Stimulated activated CD4-positive, alpha-beta T cell treated with anti-CD3 and anti-CD28 coated beads, TNF-alpha, amount 100 ng/mL, for 4 hours (primary cell): ENCODE results near the gene ANKRD55.
"Not testable (repeated sequence)": the region's sequence is repeated elsewhere in the genome, so short reads cannot be mapped to it uniquely, and the experiment has no call there.

Experiments
- DNase-seq, 3 experiments: peaks; one replicate each; pipeline ENCODE4 v3.0.0-alpha.2; 2020; ENCODE audit warnings: low read depth in 3 of 3

The ANKRD55 gene

DNA sequence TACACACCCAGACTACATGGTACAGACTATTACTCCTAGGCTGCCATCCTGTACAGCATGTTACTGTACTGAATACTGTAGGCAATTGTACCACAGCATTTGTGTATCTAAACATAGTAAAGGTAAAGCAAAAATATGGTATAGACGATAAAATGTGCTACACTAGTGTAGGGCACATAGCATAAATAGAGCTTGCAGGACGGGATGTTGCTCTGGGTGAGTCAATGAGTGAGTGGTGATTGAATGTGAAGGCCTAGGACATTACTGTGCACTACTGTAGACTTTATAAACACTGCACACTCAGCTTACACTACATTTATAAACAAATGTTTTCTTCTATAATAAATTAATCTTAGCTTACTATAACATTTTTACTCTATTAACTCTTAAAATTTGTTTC lies 25.6 kb downstream of the ANKRD55 start:
- DNase-seq: no peak

DNA sequence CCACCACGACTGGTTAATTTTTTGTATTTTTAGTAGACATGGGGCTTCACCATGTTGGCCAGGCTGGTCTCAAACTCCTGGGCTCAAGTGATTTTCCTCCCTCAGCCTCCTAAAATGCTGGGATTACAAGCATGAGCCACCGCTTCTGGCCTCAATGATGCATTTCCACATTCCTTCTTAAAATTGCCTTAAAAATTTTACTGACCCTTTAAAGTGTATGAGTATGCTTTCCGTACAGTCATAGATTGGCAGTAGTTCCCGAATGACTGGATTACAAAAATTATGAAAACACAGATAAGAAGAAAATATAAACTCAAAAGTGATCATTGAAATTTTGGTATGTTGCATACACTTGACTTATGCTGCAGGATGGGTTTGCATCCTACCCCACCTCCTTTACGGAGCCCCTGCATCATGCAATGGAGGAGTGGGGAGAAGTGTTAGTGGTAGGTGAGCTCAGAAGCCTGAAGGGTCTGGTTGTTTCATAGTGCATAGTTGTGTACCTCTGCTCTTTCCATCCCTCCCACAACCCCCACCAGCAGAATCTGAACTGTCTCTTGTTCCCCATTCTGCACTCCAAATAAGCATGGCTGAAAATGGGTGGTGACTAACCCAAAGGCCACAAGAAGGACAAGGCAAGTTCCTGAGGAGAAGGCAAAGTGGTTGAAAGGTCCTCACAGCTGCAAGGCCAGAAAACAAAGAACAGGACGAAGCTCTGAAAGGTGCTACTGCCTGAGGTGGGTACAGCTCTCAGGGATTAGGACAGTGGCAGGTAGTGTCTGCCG lies 26.8 kb downstream of the ANKRD55 start:
- DNase-seq: no peak

DNA sequence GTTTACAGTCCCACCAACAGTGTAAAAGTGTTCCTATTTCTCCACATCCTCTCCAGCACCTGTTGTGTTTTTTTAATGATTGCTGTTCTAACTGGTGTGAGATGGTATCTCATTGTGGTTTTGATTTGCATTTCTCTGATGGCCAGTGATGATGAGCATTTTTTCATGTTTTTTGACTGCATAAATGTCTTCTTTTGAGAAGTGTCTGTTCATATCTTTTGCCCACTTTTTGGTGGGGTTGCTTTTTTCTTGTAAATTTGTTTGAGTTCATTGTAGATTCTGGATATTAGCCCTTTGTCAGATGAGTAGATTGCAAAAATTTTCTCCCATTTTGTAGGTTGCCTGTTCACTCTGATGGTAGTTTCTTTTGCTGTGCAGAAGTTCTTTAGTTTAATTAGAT lies 29.2 kb downstream of the ANKRD55 start:
- not testable (repeated sequence) for DNase-seq

DNA sequence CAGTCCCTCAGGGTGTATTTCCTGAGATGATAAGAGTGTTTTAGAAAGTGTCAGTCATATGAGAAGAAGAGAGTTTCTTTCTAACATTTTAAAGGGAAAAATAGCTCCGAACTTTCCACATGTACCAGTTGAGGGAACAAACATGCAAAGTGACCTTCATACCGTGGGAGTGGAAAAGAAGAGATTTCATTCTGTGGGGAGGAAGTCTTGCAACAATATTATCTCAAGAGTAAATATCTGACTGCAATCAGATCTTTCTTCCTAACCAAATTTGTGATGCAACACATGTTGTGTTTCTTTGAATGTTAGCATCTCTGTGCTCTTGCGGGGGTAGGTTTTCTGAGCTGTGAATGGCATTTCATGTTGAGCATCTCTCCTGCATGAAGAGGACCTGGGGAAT lies 30.6 kb downstream of the ANKRD55 start:
- no peak for DNase-seq

DNA sequence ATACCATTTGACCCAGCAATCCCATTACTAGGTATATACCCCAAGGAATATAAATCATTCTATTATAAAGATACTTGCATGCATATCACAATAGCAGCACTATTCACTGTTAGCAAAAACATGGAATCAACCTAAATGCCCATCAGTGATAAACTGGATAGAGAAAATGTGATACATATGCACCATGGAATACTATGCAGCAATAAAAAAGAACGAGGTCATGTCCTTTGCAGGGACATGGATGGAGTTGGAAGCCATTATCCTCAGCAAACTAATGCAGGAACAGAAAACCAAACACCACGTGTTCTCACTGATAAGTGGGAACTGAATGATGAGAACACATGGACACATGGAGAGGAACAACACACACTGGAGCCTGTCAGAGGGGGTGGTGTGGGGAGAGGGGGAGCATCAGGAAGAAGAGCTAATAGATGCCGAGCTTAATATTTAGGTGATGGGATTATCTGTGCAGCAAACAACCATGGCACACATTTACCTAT lies 31.3 kb downstream of the ANKRD55 start:
- not testable (repeated sequence) for DNase-seq

DNA sequence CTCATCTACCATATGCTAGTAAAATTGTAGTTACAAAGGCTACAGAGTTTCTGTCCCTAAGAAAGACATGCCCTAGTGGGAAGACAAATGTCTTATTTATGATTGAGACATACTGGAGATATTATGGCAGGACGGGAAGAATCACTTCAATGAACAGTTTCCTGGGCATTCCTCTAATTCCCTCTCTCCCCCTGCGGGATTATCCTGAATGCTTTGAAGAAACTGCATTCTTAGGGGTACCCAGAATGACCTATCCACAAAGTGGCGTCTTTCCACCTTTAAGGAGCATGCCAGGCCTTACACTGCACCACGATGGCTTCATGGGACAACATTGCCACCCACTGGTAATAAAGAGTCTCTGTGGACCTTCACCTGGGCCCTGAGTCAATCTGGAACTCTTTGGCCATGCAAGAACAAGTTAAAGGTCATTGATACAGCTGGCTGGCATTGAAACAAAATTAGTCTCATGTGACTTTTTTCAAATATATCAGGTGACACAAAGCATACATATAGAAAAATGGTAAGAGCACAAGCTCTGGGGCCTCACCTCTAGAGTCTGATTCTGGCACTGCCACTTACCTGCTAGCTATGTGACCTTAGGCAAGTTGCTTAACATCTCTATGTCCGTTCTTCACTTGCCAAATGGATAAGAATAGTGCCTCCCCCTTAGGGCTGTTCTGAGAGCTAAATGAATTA lies 32.0 kb downstream of the ANKRD55 start:
- DNase-seq: peak; percentile 9 to 34 (median 22)

DNA sequence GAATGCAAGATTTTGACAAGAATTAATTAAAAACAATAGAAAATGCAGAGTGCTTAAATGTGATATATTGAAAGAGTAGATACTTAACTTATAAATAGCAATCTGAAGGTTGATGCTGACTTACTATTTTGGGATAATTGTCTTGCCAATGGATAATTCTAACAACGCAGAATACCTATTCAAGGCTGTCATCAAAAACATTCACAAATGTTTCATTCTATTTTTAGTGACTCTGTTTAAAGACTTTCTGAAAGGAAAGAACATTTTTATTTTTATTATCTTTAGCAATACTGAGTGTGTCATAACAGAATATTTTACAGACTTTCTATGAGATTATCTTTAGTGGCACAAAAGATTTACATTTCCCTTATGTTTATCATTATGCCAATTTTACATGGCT lies 38.1 kb downstream of the ANKRD55 start:
- DNase-seq: no peak

DNA sequence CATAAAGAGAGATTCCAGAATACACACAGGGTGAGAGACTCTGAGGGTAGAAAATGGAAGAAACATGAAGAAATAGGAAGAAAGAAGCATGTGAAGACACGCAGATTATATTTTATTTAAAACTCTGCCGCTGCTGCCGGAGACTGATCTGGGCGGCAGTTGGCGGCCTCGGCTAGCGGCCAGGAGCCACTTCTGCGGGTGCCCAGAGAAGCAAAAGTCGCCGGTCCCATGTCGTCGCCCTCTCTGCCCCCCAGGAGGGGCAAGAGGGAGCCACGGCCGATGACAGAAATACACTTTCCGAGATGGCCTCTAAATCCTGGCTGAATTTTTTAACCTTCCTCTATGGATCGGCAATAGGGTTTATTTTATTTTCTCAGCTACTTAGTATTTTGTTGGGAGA lies 40.9 kb downstream of the ANKRD55 start:
- no peak for DNase-seq

DNA sequence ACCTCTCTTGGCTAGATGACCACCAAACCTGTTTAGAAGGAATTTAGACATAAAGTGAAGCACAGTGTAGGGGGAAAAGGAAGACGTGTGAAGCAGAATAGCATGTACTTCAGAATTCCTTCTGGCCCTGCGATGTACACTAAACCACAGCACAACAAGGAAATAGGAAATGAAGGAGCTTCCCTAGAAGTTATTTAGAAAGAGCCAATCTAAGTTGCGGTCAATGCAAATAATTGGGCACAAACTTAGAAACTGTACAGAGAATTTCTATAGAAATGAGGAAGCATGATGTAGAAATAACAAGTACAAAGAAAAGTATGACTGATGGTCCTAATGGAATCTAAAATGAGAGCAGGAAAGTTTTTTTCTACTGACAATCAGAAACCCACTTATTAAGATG lies 41.5 kb downstream of the ANKRD55 start:
- DNase-seq: no peak

DNA sequence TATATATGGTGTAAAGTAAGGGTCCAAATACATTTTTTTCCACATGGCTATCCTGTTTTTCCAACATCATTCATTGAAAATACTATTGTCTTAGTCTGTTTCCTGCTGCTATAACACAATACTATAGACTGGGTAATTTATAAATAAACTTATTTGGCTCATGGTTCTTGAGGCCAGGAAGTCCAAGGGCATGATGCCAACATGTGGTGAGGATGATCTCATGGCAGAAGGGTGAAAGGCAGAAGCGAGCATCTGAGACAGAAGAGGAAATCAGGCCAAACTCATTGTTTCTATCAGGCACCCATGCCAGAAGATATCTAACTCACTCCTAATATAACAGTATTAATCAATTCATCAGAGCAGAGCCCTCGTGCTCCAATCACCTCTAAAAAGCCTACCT lies 42.6 kb downstream of the ANKRD55 start:
- peak in 1 of 3 experiments; percentile 21 for DNase-seq

DNA sequence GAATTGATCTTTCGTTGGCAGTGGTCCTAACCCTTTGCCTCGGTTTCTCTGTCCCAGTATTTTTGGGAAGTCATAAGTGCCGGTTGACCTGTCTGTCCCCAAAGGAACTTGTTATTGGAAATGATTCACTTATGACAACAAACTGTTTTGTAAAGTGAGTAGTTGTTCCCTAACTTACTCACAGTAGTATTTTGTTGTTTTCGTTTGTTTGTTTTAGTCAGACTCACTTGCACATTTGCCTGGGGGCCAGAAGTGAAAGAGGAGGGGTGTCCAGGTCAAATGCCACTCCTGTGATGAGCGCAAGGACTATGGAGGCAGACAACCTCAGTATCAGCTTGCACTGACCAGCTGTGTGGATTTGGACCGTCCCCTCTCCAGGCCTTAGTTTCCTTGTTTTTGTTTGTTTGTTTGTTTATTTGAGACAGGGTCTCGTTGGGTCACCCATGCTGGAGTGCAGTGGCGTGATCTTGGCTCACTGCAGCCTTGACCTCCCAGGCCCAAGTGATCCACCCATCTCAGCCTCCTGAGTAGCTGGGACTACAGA lies 47.3 kb downstream of the ANKRD55 start:
- DNase-seq: no peak

DNA sequence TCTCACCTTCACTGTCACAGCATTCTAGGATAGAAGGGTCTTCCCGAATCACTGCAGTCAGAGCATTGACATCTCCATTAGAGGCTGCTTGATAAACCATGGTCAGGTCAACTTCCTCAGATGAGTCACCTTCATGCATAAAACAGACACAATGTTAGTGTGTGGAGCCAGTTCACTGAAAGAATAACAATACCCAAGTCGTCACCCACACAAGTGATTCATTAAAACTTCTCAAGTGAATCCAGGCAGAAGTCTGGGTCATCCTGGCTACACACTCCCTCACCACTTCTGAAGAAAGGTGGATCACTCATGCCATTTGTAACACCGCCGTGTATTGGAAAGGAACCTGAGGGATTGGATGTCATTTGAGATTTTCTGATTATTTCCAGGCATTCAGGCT lies 49.6 kb downstream of the ANKRD55 start:
- no peak for DNase-seq

DNA sequence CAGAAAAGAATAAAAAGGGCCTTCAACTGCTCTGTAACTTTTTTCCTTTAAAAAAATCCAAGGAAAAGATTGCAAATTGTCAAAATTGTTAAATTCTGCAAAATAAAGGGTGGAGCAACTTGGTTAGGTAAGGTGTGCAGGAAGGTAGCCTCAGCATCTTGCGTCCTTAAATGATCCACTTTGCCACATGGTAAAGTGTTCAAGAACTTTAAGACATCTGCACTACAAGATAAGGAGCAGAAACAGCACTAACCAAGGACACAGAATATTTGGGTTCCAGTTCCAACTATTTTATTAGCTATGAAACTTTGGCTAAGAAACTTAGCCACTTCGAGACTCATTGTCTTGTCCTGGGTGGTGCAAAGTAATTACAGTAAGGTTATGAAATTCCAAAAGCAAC lies 53.7 kb downstream of the ANKRD55 start:
- no peak for DNase-seq

DNA sequence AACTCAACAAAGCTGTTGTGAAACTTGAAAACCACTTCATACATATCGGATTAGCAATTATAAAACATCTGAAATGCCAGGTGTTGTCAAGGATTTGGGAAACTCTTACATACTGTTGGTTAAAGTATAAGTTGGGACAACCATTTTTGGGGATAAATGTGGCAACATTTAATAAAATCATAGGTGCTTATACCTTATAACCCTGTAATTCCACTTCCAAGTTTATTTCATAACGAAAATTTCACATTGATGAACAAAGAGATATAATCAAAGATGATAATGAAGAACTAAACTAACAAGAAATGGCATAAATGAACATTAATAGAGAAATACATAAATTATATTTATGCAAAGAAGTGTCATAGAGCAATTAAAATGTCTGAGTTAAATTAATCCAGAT lies 54.3 kb downstream of the ANKRD55 start:
- no peak for DNase-seq

DNA sequence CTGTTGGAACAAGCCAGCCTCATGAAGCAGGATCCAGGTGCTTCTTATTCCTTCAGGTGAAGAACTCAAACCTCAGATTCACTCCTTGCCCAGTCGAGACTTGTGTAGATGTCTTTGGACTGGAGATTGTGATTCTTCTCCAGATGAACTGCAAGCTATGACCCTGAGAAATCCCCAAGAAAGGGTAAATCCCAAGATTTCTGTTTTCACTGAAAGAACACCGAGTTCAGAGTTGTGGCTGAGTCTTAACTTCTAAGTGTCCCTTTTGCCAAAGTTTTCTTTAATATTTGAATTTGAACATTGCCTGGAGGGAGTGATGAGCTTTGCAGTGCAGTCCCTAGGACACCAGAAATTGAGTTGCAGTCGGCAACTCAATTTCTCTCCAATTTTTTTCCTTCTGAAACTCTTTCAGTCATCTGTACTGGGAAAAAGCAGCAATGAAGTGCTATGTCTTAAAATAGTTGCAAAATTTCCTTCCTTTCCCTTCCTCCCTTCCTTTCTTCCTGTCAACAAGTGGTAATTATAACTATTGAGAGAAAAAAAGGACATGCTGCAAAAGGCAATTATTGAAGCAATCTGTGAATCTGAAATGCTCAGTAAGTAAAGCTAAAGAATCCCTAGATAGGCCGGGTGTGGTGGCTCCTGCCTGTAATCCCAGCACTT lies 56.1 kb downstream of the ANKRD55 start:
- DNase-seq: no peak

DNA sequence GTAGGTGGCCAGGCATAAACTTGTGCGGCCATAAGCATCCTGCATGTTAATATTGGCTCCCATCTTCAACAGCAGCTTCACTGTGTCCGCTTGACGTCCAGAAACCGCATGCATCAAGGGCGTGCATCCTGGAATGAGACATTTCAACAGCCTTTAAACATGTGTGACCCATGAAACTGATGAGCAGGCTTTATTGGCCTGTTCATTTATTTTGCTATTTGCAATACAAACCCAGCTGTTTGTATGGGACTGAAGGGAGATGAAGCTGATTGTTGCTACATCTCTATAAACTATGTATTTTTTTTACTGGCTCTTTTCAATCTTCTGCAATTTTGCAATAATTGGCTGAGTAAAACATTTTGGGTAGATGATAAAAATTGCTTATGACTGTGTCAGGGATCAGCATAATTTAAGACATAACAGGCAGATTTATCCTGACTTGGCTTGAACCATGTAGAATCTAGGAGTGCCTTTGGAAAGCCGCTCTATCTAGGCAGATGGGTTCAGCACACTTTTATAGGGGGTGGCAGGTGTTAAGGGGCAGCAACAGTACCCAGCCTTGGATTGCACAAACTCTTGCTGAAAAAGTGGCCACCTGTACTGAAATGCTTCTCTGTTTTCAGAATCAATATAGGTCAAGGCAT lies 56.9 kb downstream of the ANKRD55 start:
- DNase-seq: no peak

DNA sequence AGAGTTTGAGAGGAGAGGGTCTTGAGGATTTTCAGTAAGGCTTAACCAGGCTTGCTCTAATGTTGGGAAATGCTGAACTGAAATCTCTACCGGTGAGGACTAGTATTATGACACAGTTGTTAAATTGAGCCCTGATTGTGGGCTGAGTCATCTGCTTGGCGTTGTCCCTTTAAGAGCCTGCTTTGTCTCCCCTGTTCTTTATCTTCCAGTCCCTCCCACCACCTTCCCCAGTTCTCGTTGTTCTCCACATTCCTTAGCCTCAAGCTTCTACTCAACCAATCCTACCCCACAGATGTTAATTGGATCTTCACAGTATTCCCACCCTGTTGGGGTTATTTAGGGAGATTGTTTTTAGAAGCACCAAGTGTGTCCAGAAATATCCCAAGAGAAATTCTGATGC lies 57.6 kb downstream of the ANKRD55 start:
- no peak for DNase-seq

DNA sequence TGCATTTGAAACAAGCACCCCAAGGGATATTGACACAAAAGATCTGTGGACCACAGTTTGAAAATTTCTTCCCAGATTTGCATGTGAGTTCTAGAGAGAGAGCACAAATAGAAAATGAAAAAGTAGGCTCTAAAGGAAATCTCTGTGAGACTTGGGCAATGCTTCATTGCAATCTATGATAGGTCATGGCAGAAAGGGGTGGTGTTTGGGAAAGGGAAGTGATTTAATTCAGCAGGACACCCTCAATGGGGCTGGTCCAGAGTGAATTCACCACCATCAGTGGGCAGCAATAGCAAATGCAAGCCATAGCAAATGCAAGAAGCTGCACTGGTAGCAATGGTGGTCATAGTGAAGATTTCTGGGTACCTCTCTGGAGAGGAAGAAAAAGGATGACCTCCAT lies 58.1 kb downstream of the ANKRD55 start:
- no peak for DNase-seq

DNA sequence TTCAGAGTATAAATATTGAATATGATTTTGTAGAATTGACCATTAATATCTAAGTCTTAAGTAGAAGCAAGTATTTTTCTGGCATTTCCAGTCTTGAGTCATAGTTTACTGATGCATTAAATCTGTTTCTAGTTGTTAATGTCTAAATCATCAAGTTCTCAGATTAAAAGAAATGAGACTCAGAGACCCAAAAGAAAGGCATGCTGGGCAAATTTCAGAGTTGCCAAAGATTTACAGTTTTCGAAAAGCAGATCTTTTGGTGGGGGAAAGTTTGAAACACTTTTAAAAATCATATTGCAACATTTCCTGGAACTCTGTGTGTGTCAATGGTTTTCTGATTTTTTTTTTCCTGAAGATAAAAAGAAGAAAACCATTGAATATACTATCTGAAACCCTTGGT lies 60.9 kb downstream of the ANKRD55 start:
- no peak for DNase-seq

DNA sequence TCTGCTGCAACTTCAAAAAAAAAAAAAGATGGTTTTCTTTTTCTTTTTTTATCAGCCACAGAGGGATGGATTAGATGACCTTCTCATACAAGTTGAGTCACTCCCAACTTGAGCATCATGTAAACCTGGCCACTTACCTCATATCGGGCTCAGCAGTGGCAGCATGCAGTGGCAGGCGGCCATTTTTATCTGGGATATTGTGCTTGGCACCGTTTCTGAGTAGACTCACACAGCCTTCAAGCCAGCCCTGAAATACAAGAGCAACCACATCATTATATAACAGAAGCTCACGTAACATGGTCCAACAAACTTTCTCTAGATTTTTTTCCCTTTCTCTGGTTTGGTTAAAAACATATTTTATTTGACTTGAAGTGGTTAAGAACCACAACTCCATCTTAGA lies 62.6 kb downstream of the ANKRD55 start:
- DNase-seq: no peak

DNA sequence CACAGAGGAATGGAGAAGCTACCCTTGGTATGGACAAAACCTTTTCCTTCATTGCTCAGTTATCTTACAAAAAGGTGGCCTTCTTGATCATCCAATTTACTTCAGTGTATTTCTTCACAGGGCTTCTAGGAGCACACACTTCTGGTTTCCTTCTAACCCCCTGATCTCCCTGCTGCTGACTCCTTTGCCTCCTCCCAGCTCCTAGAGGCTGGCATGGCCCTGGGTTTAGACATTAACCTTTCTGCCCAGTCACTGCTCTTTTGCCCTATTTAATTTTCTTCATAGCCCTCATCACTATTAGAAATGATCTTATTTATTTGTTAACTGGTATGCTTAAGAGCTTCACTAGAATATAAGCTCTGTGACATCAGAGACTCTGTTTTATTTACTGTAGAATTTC lies 63.2 kb downstream of the ANKRD55 start:
- DNase-seq: no peak

DNA sequence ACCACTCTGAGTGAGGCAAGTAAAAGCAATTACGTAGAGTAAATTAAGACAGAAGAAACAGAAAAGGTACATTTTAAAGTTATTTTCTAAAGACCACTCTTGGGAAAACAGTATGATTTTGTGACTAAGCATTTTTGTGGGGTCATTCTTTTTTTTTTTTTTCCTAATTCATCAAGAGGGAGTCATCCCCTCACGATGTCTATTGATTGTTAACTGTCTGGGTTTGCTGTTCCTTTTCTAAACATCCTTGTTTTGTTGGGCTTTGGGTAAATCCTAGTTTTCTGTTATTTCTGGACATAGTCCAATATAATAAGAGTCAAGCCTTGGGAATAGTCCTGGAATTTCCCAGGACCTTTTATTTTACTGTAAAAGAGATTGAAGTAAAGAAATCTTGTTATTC lies 63.8 kb downstream of the ANKRD55 start:
- no peak for DNase-seq
